Activated CD4-positive, CD25-positive, alpha-beta regulatory T cell (primary cell): ENCODE results near the gene VPS13C.

Experiments
- DNase-seq, 4 experiments: peaks; one replicate each; lab custom pipeline; 2025; lab: John Stamatoyannopoulos, UW

VPS13C gene

DNA sequence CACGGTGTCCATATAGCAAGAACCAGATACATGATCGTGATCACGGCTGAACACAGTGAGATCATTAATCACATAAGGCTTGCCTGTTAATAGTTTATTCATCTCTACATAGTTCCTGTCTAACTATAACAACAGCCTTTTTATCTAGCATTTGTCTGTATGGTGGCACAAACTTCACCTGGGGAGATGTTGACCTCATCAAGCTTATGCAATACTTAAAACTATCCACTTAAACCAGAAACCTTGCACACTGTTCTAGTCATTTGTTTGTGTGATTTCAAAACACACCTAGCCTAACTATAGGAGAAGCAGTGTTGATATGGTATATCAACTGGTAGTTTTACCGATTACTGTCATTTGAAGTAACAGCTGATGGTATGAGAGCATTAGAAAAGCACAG lies 124.8 kb downstream of the VPS13C start:
- no peak for DNase-seq

DNA sequence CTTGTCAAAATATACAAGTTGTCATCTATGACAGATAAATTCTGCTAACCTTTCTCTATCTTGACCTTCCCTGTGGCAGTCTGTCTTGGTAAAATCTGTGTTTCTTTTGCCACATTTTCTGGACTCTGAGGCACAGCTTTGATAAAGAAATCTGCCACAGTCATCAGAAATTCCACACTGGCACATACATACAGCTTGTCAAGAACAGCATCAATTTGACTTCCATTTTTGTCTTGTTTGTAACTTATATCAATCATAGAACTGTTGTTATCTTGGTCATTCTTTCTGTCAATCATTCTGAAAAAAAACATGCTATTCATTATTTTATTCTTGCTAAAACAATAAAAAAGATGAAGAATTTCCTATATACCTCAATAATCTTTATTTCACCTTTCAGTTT lies 130.8 kb downstream of the VPS13C start:
- no peak for DNase-seq

DNA sequence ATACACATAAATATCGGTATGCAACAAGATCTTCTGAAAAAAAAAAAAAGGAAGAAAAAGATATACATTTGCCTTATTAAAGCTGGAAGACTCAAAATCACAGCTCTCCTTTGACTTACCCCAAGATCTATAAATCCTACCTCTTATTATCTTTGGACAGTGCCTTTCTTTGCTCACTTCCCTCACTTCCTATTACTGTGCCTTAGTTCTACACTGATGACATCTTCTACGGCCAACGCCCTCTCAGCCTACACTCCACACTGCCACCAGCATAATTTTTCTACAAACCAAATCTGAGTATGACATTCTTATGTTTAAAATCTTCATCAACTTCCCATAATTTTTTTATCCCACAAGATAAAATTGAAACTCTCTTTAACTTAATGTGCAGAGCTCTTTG lies 137.1 kb downstream of the VPS13C start:
- DNase-seq = no peak

DNA sequence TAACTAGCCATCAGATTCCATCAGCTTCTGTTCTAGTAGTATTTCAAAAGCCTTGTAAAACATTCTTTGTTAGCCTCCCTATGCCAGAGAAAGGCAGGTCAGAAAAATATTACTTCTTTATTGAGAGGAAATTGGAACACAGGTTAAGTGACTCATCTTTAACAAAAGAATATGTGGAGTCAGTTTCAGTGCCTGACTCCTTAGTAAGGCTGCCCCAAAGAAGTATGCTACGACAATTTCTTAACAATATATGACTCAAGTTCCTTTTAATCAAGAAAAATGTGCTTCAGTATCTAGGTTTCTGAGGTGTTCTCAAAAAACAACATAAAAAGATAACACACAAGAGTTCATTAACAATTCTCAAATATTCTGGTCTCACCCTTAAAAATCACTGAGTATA lies 139.2 kb downstream of the VPS13C start:
- DNase-seq = no peak

DNA sequence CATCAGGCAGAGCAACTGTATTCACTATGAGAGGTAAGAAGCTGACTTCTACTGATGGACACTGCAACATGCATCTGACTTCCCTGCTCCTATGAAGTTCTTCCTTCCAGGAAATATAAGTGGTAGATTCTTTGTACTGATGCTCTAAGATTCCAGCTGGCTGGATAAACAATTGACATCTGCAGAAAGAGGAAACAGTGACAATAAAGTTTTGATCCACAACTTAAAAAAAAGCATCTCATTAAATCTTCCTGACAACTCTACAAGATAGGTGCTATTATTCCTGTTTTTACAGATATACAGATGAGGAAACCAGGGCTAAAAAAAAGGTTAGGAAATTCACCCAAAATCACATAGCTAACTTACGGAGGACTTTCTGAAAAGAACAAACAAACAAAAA lies 142.8 kb downstream of the VPS13C start:
- DNase-seq = no peak

DNA sequence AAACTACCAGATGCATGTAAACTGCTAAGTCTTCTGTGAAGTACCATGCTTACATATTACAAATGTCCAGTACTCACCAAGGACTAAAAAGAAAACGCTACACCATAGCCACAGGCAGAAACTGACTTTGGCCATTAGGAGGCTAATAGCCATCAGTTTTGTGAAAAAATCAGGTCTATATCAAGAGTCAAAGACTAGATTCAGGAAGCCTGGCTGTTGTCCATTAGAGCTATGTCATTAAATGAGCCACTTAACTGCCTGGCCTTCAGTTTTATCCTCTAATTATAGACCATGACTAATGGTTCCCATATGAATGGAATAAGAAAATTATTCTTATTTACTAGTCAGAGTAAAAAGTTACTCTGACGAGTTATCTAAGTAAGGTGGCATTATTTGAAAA lies 144.1 kb downstream of the VPS13C start:
- no peak for DNase-seq

DNA sequence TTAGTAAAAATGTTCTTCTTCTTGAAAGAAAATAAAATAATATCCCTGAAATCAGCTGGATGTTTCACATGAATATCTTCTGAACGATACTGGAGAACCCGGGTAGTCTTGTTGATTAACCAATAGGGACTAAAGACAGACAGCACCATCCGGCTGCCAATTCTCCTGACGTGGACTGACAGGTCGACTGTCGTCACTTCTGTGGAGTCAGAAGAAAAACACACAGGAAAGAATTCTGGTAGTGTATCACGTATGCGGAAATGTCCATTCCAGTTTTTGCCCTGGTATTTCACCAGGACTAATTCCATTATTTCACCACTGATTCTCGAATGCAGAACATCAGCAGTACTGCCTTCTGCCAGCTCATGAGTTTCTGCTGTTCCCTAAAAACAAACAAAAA lies 144.6 kb downstream of the VPS13C start:
- DNase-seq = no peak

DNA sequence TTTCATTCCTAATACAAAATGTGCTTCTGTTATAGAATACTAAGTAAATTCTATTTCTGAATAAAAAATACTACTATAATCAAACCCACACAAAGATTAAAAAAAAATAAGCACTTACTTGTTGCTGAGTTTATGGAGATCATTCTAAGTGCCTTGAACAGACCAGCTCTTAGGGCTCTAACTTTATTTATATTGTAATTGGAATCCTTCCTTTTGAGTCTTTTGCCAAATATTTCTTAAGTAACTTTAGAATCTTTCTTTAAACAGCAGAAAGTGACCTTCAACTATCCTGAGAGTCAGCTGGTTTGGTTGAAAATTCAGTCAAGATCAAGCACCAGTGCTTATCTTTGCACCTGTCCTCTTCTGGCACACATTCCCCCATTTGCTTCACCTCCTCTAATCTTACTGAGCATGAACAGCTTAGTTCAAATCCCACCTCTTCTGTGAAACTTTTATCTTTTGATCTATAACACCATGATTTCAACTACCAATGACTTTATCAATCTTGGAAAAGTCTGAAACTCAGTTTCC lies 149.3 kb downstream of the VPS13C start:
- no peak for DNase-seq

DNA sequence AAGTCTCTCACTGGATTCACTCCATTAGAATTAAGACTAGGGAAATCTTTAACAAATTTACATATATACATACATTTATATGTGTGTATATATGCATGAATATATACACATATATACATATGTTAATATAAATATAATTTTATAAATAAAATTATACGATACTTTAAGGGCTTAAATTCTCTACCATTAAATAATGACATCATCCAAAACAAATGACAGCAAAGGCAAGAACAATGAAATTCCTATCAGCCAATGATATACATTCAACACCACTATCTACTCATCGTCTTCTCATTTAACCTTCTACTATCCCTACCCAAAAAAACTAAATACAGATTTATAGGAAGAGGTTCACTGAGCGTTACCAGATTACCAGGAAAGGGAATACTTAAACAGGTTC lies 152.0 kb downstream of the VPS13C start:
- no peak for DNase-seq

DNA sequence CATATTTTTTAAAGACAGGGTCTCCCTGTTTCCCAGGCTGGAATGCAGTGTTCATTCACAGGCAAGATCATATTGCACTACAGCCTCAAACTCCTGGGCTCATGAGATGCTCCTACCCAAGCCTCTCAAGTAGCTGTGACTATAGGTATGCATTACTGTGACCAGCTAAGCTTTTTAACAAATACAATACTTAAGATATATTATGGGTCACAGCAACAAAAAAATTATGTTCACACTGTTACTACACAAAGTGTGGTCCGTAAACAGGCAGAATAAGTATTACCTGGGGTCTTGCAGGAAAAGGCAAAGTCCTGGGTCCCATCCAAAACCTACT lies 152.5 kb downstream of the VPS13C start:
- DNase-seq = no peak

DNA sequence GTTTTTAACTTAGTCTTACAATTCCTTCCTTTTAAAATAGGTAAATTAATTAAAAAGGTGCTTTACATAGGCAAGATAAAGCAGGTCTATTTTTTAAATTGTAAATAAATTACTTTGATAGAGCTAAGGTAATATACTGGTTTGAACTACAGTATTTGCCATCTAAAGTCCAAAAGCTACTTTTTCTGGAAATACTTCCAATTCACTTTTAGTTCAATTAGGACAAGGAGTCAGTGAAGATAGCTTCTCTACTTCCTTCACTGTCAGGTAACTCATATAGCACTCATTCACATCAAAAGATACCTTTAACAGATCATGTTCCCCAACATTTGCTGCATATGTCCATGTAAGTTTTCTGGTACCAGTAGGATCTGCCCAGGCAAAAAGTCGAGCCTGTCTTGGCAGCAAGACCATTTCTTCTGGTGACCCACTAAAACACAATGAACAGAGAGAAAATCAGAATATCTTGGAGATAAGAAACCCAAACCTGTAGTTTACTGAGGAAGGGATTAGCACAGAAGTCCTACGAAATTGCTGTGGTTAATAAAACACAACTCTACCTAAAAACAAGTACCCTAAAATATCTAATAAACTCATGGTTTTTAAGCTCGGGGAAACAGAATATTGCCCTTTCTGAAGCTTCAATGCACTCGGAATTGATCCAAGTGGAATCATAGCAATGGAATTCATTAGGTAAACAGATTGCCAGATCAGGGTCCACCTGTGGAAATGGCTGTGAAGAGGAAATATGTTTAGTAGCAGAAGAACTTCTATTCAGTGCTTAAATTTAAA lies 153.1 kb downstream of the VPS13C start:
- no peak for DNase-seq

DNA sequence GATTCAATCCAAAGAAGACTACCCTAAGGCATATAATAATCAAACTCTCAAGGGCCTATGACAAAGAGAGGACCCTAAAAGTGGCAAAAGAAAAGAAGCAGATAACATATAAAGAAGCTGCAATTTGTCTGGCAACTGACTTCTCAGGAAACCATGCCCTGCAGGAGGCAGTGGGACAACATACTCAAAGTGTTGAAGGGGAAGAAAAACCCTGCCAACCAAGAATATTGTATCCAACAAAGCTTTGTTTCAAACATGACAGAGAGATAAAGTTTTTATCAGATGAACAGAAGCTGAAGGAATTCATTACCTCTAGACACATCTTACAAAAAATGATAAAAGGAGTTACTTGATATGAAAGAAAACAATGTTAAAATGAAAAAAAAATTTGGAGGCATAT lies 167.1 kb downstream of the VPS13C start:
- DNase-seq = no peak

DNA sequence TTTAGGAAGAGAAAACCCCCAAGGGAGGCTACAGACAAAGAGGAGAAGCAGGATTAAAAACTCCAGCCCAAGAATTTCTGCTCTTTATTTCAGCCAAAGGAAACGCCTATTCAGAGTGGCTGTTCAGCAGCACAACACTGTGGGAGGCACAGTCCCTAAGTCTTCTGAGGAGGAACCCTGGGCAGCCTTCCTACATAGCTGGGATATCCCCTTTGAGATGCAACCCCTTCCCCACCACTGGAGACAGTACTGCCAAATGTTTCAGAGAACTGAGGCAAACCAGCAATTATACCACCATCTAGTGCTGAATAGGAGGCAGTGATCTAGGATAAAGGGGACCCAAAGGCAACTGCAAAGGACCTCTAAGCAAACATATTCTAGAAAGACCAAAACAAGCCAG lies 168.1 kb downstream of the VPS13C start:
- no peak for DNase-seq

DNA sequence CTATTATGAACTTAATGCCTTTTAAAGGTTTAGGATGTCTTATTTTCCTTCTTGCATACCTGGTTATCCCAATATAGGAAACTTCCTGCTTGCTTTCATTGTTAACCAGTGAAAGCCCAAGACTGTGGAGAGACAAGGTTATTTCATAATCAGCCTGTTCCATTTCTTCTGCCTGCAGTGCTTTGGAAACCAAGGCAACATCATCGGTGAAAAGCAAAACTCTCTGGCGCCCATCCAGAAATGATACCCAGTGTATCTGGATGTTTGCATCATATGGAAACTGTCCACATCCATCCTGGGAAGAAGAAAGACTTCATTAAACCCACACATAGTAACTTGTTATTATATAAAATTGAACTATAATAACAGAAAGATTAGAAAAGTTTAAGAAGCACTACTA lies 170.1 kb downstream of the VPS13C start:
- DNase-seq = no peak

DNA sequence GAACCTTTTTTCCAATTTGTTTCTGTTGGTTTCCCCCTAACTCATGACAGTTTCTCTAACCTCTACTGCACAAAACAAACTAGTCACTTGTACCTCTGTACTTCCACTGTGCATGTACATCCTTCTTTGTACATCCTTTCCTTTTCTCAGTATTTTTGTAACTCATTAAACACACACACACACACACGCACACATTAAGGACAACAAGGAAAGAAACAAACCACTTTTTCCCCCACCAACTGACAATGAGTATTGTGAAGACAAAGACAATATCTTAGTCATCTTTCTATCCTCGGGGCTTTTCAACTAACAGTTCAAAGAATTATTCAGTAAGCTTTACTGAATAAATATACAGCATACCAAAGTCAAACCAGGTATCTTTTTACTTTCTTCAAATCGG lies 170.5 kb downstream of the VPS13C start:
- no peak for DNase-seq

DNA sequence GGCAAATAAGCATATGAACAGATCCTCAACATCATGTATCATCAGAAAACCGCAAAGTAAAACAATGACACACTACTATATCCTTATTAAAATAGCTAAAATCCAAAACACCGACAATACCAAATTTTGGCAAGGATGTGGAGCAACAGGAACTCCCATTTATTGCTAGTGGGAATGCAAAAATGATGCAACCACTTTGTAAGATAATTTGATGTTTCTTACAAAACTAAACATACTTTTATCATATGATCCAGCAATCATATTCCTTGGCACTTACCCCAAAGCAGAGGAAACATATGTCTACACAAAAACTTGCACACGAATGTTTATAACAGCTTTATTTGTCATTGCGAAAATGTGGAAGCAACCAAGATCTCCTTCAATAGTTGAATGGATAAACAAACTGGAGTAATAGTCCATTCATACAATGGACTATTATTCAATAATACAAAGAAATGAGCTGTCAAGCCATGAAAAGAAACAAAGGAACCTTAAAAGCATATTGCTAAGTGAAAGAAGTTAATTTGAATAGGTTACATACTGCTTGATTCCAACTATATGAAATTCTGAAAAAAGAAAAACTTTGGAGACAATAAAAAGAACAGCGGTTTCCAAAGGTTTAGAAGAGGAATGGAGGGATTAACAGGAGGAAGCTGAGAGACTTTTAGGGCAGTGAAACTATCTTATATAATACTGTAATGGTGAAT lies 172.0 kb downstream of the VPS13C start:
- no peak for DNase-seq

DNA sequence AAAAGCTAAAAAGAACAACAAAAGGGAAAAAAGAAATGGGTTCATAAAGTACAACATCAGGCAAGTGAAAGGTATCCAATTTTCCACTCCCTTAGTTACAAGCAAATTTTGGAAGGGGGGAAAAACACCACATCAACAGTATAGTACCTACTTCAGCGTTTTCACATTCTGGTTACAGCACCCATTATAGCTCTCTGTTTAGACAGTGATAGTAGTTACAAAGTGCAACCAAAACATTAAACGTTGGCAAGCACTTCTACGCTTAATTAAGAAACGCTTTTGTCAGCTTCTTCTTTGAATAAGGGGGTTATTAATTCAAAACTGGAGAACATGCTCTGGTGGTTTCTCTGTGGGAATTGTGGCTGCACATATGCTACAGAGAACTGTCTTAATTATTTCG lies 180.2 kb downstream of the VPS13C start:
- DNase-seq = no peak

DNA sequence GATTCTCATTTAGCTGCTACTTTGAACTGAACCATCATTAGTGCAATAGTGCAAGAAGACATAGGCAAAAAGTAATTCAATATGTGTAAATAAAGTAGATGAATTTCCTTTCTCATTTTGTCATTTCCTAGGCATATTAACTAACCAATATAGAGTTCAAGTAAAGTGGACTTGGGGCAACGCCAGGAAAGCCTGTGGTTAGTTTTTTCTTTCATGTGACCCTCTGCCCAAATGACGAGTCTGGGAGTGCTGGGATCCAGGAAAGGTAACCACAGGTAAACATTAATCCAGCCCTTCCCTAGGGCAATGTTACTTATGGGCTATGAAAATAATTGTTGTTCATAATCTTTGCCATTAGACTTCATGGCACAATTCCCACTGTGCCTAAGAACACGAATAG lies 181.0 kb downstream of the VPS13C start:
- no peak for DNase-seq

DNA sequence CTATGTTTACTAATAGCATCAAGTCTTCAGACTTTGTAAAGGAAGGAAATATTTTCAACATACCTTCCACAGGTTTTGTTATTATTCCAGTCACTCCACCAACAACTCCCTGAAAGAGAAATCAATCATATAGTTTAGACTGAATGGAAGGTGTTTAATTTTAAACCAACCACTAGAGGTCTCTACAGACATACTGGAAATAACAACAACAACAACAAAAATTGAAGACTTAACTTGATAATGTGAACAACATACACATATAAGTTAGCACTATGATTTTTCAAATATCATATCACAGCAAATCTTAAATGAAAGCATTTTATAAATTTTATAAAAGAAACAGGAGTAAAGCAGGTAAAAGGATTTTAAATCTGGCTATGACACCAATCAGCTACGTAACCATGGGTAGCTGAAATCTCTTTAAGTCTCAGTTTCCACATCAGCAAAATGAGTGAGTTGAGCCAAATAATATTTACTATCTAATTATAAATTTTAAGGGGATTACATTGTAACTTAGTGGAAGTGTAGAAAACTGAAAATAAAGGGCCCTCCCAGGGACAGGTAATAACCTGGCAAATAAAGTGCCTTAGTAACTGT lies 188.2 kb downstream of the VPS13C start:
- no peak for DNase-seq

DNA sequence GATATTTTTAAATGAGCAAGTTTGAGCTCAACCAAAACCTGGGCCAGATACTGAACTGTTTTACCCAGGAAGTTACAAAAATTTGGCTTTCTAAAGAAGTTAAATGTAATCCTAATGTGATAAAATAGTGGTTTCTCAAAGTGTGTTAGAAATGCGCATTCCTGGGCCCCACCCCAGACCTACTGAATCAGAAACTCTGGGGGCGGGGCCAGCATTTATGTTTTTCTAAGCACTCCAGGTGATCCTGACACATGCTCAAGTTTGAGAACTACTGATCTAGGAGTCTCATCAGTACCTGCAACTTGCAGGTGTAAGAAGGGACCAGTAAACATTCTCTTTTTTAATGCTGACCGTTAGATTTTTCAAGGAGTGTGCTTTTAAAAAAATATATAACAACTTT lies 190.6 kb downstream of the VPS13C start:
- DNase-seq = no peak

DNA sequence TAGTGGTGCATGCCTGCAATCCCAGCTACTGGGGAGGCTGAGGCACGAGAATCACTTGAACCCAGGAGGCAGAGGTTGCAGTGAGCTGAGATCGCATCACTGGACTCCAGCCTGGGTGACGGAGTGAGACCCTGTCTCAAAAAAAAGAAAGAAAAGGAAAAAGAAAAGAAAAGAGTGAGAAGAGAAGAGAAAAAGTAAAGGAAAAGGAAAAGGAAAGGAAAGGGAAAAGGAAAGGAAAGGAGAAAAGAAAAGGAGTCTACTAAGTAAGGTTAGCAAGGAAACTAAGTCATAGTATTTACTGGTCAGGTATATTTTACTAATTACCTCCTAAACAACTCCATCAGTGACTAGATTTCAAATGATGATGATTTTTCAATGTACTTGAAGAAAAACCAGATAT lies 198.3 kb downstream of the VPS13C start:
- DNase-seq = no peak

DNA sequence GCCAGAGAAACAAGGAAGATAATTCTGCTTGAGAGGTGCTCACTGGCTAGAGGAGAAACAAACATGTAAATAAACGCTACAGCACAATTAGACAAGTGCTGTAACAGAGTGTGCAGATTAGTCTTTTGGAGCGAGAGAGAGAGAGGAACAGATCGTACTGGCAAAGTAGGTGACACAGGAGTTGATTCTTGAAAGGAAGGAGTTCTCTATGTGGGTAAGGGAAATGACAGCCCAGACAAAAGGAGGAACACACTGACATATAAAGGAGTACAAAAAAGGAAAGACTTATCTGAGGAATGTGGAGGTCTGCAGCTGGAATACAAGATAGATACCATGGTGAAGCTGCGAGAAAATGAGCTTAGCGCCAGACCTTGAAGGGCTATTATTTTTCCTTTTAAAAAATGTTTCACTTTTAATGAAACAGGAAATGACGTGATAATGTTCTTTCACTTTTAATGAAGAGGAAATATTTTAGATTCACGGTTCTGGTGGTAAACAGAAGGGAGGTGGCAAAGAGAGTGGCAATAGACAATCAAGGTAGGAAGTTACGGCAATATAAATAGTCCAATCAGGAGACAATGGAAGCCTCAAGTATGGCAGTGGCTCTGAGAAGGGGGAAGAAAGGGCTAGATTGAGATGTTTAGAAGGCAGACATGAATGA lies 202.9 kb downstream of the VPS13C start:
- no peak for DNase-seq

DNA sequence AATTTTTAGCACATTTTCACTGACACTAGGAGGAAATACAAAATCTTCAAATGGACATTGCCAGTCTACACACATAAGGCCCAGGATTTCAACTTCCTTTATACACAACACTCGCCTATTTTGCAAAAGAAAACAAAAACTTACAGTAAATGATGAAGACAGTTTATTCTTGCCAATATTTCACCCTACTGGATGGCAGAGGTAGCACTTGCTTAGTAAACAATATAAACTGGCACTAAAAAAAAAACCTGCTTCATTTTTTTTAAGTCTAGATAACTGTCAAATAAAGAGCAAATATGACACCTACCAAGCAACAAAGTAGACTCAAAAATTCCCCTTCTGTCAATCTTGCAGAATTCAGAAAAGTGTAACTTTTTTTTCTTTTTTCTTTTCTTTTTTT lies 204.0 kb downstream of the VPS13C start:
- no peak for DNase-seq
